ENCODE results near the gene ZIC5. TPM values are rescaled to one million over a fixed set of nuclear protein-coding genes. Genes with fewer than 3 reads are reported as not detected.
A peak's percentile ranks its signal among the peaks of the same experiment; 100 is the strongest.

The ZIC5 gene
- total and polyA plus RNA-seq, 12 donors, result not detected

DNA sequence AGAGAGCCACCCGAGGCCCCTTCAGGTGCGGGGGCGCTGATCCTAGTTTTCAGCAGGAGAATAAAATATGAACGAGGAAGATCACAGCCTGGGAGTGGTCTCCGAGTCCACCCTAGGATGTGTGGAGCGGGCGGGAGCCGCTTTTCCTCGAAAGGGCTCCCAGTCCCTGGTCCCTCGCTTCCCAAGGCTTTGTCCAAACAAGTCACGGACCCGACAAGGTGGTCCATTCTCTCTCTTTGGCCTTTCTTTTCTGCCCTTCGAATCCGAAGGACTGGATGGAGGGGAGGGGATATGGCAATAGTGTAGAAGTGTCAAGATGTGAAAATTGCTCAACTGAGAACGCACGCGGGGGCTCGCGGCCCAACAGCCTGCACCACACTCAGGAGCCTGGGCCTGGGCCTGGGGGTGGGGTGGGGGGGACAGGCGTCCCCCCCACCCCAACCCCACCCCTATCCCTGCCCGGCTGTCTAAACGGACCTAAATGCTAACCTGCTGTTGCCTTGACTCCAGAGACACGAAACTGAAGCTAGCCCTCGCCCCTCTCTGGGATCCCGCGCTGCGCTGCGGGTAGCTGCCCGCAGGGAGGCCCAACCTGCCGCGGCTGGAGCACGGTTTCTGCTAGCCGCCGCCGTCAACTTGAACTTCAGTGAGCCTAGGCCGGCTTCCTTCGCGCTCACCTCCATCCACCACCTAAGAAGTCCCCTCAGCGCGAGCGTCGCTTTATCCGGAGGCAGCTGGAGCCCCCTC is 17.1 kb upstream of the ZIC5 start:
- no peak for ATAC-seq
- H3K4me1 ChIP-seq, result peaks cover 0 to 29% (median 5%) of the 10 kb centered on the region in 9 donors
- peaks cover 78 to 99% (median 98%) of the 10 kb centered on the region in 7 donors for H3K27me3 ChIP-seq
- TF ChIP-seq, protein P1, sequence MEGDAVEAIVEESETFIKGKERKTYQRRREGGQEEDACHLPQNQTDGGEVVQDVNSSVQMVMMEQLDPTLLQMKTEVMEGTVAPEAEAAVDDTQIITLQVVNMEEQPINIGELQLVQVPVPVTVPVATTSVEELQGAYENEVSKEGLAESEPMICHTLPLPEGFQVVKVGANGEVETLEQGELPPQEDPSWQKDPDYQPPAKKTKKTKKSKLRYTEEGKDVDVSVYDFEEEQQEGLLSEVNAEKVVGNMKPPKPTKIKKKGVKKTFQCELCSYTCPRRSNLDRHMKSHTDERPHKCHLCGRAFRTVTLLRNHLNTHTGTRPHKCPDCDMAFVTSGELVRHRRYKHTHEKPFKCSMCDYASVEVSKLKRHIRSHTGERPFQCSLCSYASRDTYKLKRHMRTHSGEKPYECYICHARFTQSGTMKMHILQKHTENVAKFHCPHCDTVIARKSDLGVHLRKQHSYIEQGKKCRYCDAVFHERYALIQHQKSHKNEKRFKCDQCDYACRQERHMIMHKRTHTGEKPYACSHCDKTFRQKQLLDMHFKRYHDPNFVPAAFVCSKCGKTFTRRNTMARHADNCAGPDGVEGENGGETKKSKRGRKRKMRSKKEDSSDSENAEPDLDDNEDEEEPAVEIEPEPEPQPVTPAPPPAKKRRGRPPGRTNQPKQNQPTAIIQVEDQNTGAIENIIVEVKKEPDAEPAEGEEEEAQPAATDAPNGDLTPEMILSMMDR (IDR thresholded peaks at IDR 0.05), result no peak
- DNase-seq, result no peak
- intact Hi-C loops (cut with DNase I), result no loop called here
- H3K4me3 ChIP-seq, result no peak overlapping the region
- no peaks in the 10 kb centered on the region for H3K36me3 ChIP-seq
- no peaks in the 10 kb centered on the region for H3K9me3 ChIP-seq
- no peak overlapping the region for H3K27ac ChIP-seq
- 5 to 7% methylated on average over 41 to 43 of the region's 43 CpGs for WGBS, 2 donors

DNA sequence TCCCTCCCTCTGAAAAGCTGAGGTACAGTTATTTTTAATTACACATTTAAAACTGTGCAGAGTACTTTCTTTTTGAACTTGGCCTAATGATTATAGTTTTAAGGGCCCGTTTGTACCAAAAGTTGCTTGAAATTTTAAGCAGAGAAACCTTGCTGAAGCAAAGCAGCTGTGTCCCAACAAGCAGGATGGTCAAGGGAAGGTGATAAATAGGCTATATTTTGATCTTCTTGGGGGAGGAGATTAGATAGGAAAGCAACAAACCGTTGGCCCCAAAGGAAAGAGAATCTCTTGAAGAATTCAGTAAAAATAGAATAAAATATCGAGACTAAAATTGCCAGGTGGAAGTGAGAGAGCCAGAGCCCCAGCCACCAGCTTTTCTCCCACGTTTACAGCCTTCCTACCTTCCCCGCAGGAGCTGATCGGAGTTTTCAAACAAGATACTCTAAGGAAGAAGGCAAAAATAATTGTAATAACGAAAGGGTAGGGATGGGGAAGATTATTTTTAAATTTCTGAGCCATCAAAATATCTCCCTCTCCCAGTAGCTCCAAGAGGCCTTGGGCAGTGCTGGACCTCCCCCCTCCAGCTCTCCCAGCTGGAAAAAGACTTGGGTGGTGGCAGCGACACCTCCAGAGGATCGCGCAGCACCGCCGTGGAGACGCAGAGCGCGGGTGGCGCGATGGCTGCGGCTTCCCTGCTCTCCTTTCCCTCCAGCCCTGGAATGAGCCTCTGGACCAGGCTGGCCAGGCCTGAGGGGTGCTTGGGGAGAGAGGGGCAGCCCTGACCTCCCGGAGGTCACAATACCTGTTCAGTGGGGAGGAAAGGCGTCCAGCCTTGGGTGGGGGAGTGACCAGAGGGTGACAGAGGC is 15.8 kb upstream of the ZIC5 start:
- no peaks in the 10 kb centered on the region for H3K36me3 ChIP-seq
- intact Hi-C loops (cut with DNase I), result no loop called here
- 9% methylated on average over 20 of the region's 20 CpGs for WGBS, 2 donors
- no peak overlapping the region for H3K27ac ChIP-seq
- no peak overlapping the region for H3K4me3 ChIP-seq
- peaks cover 0 to 40% (median 5%) of the 10 kb centered on the region in 9 donors for H3K4me1 ChIP-seq
- TF ChIP-seq, protein P1 (IDR thresholded peaks at IDR 0.05), result no peak
- no peak for DNase-seq
- H3K27me3 ChIP-seq, result peaks cover 85 to 99% (median 98%) of the 10 kb centered on the region in 7 donors
- no peak for ATAC-seq
- H3K9me3 ChIP-seq, result no peaks in the 10 kb centered on the region

DNA sequence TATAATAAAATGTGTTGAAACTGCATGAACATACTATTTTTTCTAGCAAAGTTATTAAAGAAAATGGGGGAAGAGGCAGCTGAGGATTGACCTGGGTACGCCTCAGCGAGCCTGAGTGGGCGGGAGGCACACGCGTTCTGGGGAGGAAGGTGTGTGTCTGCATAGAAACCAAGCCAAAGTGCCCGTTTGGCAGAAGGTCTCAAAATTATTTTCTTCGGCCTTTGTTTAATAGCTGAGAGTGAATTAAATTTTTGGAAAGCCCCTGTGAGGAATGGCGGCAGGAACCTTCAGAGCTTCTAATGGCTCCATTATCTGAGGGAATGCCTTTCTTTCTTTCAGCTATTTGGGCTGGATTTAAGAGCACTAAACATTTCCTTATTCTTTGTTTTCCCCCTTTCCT is 15.2 kb upstream of the ZIC5 start:
- Histone ChIP-seq H3K4me1 (peaks cover 0 to 45% (median 7%) of the 10 kb centered on the region in 9 donors), H3K27me3 (peaks cover 87 to 99% (median 98%) of the 10 kb centered on the region in 7 donors), H3K4me3 (no peak overlapping the region), H3K36me3 (no peaks in the 10 kb centered on the region), H3K27ac (no peak overlapping the region), H3K9me3 (no peaks in the 10 kb centered on the region)
- intact Hi-C loops (cut with DNase I), result no loop called here
- TF ChIP-seq, protein P1 (IDR thresholded peaks at IDR 0.05), result no peak
- ATAC-seq (no peak), DNase-seq (no peak)
- WGBS, 2 donors, result 28 to 30% methylated on average over 8 of the region's 8 CpGs

DNA sequence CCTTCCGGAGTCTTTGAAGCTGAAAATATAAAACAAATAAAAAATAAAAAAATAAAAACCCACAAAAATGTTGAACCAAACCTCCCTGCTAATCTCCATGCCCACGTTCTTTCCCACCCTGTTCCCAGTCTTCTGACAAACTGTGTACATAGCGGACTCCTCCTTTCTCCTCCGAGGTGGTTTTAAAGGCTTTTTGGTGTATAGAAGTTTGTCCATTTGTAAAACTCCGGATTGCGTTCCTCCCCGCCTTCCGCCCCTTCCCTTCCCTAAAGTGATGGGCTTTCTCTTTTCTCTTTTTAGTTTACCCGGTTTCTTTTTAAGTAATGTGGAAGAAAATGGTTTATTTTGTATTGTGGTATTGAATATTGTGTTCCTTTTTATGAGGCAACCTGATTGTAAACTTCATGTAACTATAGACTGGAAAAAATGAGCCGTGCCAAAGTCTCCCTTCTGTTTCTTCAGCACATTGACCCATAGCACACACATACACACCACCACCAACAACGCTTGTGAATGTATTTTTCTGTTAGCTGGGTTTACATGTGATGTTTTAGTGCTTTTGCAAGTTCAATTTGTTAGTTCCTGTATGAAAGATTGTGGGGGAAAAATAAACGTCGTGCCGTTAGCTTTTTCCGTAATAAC is 14.4 kb upstream of the ZIC5 start:
- TF ChIP-seq, protein P1 (IDR thresholded peaks at IDR 0.05), result peak in 1 of 9 donors; percentile 6
- Histone ChIP-seq H3K9me3 (no peaks in the 10 kb centered on the region), H3K4me1 (peaks cover 0 to 46% (median 13%) of the 10 kb centered on the region in 9 donors), H3K36me3 (no peaks in the 10 kb centered on the region), H3K27me3 (peaks cover 86 to 99% (median 98%) of the 10 kb centered on the region in 7 donors), H3K4me3 (no peak overlapping the region), H3K27ac (no peak overlapping the region)
- ATAC-seq (no peak), DNase-seq (no peak)
- 26 to 29% methylated on average over 15 of the region's 15 CpGs for WGBS, 2 donors
- intact Hi-C loops (cut with DNase I), result no loop called here
